RWPE1 (cell line): ENCODE data around the gene RPL6.

Source experiments
- CTCF ChIA-PET: fragments of 350-600 bp; sonication (Branson Sonifier 250); formaldehyde crosslinking; extraction: SDS; loops from one replicate; lab custom pipeline; 2021; lab: Yijun Ruan, JAX
- POLR2A ChIA-PET: fragments of 400-600 bp; formaldehyde crosslinking; extraction: SDS; loops from one replicate; lab custom pipeline; 2020; ENCODE audit warnings: antibody characterized with exemption; ENCODE audit not compliant: low non-redundant PET; lab: Yijun Ruan, JAX
- DNase-seq: peaks from one replicate; pipeline ENCODE4 v3.0.0; 2012; ENCODE audit warnings: low spot score
- H3K27ac ChIP-seq: fragments of 450-650 bp; 2 replicates; pipeline ENCODE4 v1.5.1; 2017
- CTCF ChIP-seq: fragments of 450-650 bp; conservative IDR thresholded peaks from 2 replicates; pipeline ENCODE4 v1.5.1; 2017; ENCODE audit warnings: low read depth, mild to moderate bottlenecking

RPL6 gene

GRCh38 chr12:112370868-112371510 is 38.4 kb downstream of the RPL6 start:
- POLR2A ChIA-PET, result no interaction called here
- DNase-seq, result no peak
- CTCF ChIA-PET, result interaction anchor here (0.6 kb wide), 1 partner anchor 14 kb away, joined by 3 read pairs; no protein-coding TSS in a partner anchor
- TF ChIP-seq CTCF, result no peak
- H3K27ac ChIP-seq, result no peak overlapping the region

- ChIA-PET POLR2A (no interaction called here), CTCF (interaction anchor here (0.6 kb wide), 1 partner anchor 22 kb away, joined by 3 read pairs; no protein-coding TSS in a partner anchor)
- no peak overlapping the region for H3K27ac ChIP-seq
- DNase-seq, result no peak
- no peak for TF ChIP-seq CTCF
These were observed 39.2 kb downstream of the RPL6 start for GRCh38 chr12:112370199-112370598.

GRCh38 chr12:112368856-112369255 is 40.5 kb downstream of the RPL6 start:
- POLR2A ChIA-PET, result no interaction called here
- H3K27ac ChIP-seq, result no peak overlapping the region
- TF ChIP-seq CTCF, result no peak
- CTCF ChIA-PET, result interaction anchor here (0.6 kb wide), 1 partner anchor 256 kb away, joined by 5 read pairs; no protein-coding TSS in a partner anchor
- no peak for DNase-seq

- no peak for DNase-seq
- CTCF ChIA-PET, result interaction anchor here (0.7 kb wide), 1 partner anchor 9 kb away, joined by 4 read pairs; no protein-coding TSS in a partner anchor
- POLR2A ChIA-PET, result no interaction called here
- no peak for TF ChIP-seq CTCF
- H3K27ac ChIP-seq, result no peak overlapping the region
These were observed 41.4 kb downstream of the RPL6 start for GRCh38 chr12:112367965-112368364.

- CTCF ChIA-PET, result no interaction called here
- H3K27ac ChIP-seq, result no peak overlapping the region
- no peak for DNase-seq
- TF ChIP-seq CTCF, result no peak
- POLR2A ChIA-PET, result no interaction called here
These were observed 47.1 kb downstream of the RPL6 start for GRCh38 chr12:112362310-112362709.

- ChIA-PET POLR2A (no interaction called here), CTCF (no interaction called here)
- no peak for TF ChIP-seq CTCF
- H3K27ac ChIP-seq, result no peak overlapping the region
- DNase-seq, result no peak
These were observed 48.1 kb downstream of the RPL6 start for GRCh38 chr12:112361271-112361670.
